Measurements from ENCODE around the gene CD226. TPM values are rescaled to one million over a fixed set of nuclear protein-coding genes. Genes with fewer than 3 reads are reported as not detected.

CD226 gene
- total RNA-seq, 2 donors from 2014 or later: 0.26 to 0.33 TPM

- Histone ChIP-seq H3K27ac (no peak overlapping the region), H3K36me3 (replicated peaks in 1 of 2; ENCODE audit: insufficient read depth in 1 of 2, low read depth in 2 of 2) (no peaks in the 10 kb centered on the region), H3K27me3 (no peaks in the 10 kb centered on the region), H3K4me3 (no peak overlapping the region), H3K4me1 (no peaks in the 10 kb centered on the region), H3K9me3 (no peaks in the 10 kb centered on the region)
- TF ChIP-seq CTCF (IDR thresholded peaks at IDR 0.05) (no peak), POLR2A (IDR thresholded peaks at IDR 0.05) (no peak)
- intact Hi-C loops (cut with DNase I): no loop called here
- ATAC-seq: no peak
- no peak for DNase-seq
- 89% methylated on average over 1 of the region's 1 CpG for WGBS, 2 donors
Observed at GRCh38 chr18:69830189-69830588, 117.5 kb downstream of the CD226 start.

GRCh38 chr18:69820538-69820937 lies 127.1 kb downstream of the CD226 start:
- 91 to 92% methylated on average over 4 of the region's 4 CpGs for whole genome bisulfite sequencing, 2 donors
- intact Hi-C loops (cut with DNase I): no loop called here
- no peaks in the 10 kb centered on the region for H3K9me3 ChIP-seq
- H3K36me3 ChIP-seq (replicated peaks in 1 of 2; ENCODE audit: insufficient read depth in 1 of 2, low read depth in 2 of 2): no peaks in the 10 kb centered on the region
- H3K27ac ChIP-seq: no peak overlapping the region
- H3K4me3 ChIP-seq: no peak overlapping the region
- no peak for DNase-seq
- H3K27me3 ChIP-seq: no peaks in the 10 kb centered on the region
- H3K4me1 ChIP-seq: no peaks in the 10 kb centered on the region
- ATAC-seq: no peak
- TF ChIP-seq CTCF (IDR thresholded peaks at IDR 0.05) (no peak), POLR2A (IDR thresholded peaks at IDR 0.05) (no peak)

GRCh38 chr18:69819460-69819859 lies 128.2 kb downstream of the CD226 start:
- TF ChIP-seq POLR2A (IDR thresholded peaks at IDR 0.05) (no peak), CTCF (IDR thresholded peaks at IDR 0.05) (no peak)
- Histone ChIP-seq H3K27ac (no peak overlapping the region), H3K4me3 (no peak overlapping the region), H3K9me3 (no peaks in the 10 kb centered on the region), H3K27me3 (no peaks in the 10 kb centered on the region), H3K36me3 (replicated peaks in 1 of 2; ENCODE audit: insufficient read depth in 1 of 2, low read depth in 2 of 2) (no peaks in the 10 kb centered on the region), H3K4me1 (no peaks in the 10 kb centered on the region)
- no peak for DNase-seq
- ATAC-seq: no peak
- intact Hi-C loops (cut with DNase I): no loop called here
- 53 to 91% methylated on average over 2 of the region's 2 CpGs for WGBS, 2 donors

GRCh38 chr18:69817335-69817940 lies 130.2 kb downstream of the CD226 start:
- intact Hi-C loops (cut with DNase I): no loop called here
- Histone ChIP-seq H3K36me3 (replicated peaks in 1 of 2; ENCODE audit: insufficient read depth in 1 of 2, low read depth in 2 of 2) (no peaks in the 10 kb centered on the region), H3K4me1 (no peaks in the 10 kb centered on the region), H3K4me3 (no peak overlapping the region), H3K9me3 (no peaks in the 10 kb centered on the region), H3K27me3 (no peaks in the 10 kb centered on the region), H3K27ac (no peak overlapping the region)
- WGBS, 2 donors: 78 to 82% methylated on average over 5 of the region's 5 CpGs
- TF ChIP-seq POLR2A (IDR thresholded peaks at IDR 0.05) (no peak), CTCF (IDR thresholded peaks at IDR 0.05) (no peak)
- ATAC-seq (no peak), DNase-seq (no peak)

GRCh38 chr18:69814861-69815385 lies 132.8 kb downstream of the CD226 start:
- DNase-seq (no peak), ATAC-seq (no peak)
- TF ChIP-seq POLR2A (IDR thresholded peaks at IDR 0.05): no peak
- TF ChIP-seq CTCF (IDR thresholded peaks at IDR 0.05): no peak
- Histone ChIP-seq H3K27me3 (no peaks in the 10 kb centered on the region), H3K27ac (no peak overlapping the region), H3K9me3 (no peaks in the 10 kb centered on the region), H3K4me3 (no peak overlapping the region), H3K36me3 (replicated peaks in 1 of 2; ENCODE audit: insufficient read depth in 1 of 2, low read depth in 2 of 2) (no peaks in the 10 kb centered on the region), H3K4me1 (no peaks in the 10 kb centered on the region)
- 59 to 70% methylated on average over 4 of the region's 4 CpGs for WGBS, 2 donors
- intact Hi-C loops (cut with DNase I): no loop called here
